NCI-H226 (cell line): ENCODE data around the gene TTYH2.
"Not testable (repeated sequence)": the region's sequence is repeated elsewhere in the genome, so short reads cannot be mapped to it uniquely, and the experiment has no call there.

ENCODE experiments used
- DNase-seq: peaks from one replicate; pipeline ENCODE4 v3.0.0-alpha.2; 2015

The TTYH2 gene

GRCh38 chr17:74212913-74213791 lies at the start of gene TTYH2:
Gene TTYH2, plus strand, starts transcription at chr17:74213571. Its CDS starts 17 bp downstream, at chr17:74213588.
- peak; percentile 76 for DNase-seq

GRCh38 chr17:74163836-74164235 lies 49.5 kb upstream of the TTYH2 start:
- no peak for DNase-seq

GRCh38 chr17:74164446-74165045 lies 48.8 kb upstream of the TTYH2 start:
- DNase-seq = no peak

GRCh38 chr17:74165797-74166365 lies 47.5 kb upstream of the TTYH2 start:
- DNase-seq = no peak

GRCh38 chr17:74170924-74171323 lies 42.4 kb upstream of the TTYH2 start:
- DNase-seq = no peak

GRCh38 chr17:74172700-74173099 lies 40.7 kb upstream of the TTYH2 start:
- no peak for DNase-seq

- DNase-seq = peak; percentile 49
Measured at GRCh38 chr17:74176546-74177001, 36.8 kb upstream of the TTYH2 start.

GRCh38 chr17:74177018-74177450 lies 36.3 kb upstream of the TTYH2 start:
- peak; percentile 46 for DNase-seq

GRCh38 chr17:74179576-74179975 lies 33.8 kb upstream of the TTYH2 start:
- no peak for DNase-seq

GRCh38 chr17:74180336-74180735 lies 33.0 kb upstream of the TTYH2 start:
- no peak for DNase-seq

GRCh38 chr17:74181341-74181740 lies 32.0 kb upstream of the TTYH2 start:
- no peak for DNase-seq

GRCh38 chr17:74182041-74182723 lies 31.2 kb upstream of the TTYH2 start:
- DNase-seq = no peak

GRCh38 chr17:74183411-74183810 lies 30.0 kb upstream of the TTYH2 start:
- no peak for DNase-seq

GRCh38 chr17:74185571-74186185 lies 27.7 kb upstream of the TTYH2 start:
- no peak for DNase-seq

GRCh38 chr17:74186498-74186897 lies 26.9 kb upstream of the TTYH2 start:
- DNase-seq = no peak

GRCh38 chr17:74187761-74188160 lies 25.6 kb upstream of the TTYH2 start:
- no peak for DNase-seq

GRCh38 chr17:74188687-74189086 lies 24.7 kb upstream of the TTYH2 start:
- not testable (repeated sequence) for DNase-seq

- peak; percentile 46 for DNase-seq
Measured at GRCh38 chr17:74190154-74190553, 23.2 kb upstream of the TTYH2 start.

GRCh38 chr17:74190807-74191406 lies 22.5 kb upstream of the TTYH2 start:
- no peak for DNase-seq

GRCh38 chr17:74192950-74193781 lies 20.2 kb upstream of the TTYH2 start:
- DNase-seq = no peak

- DNase-seq = no peak
Measured at GRCh38 chr17:74194682-74195081, 18.7 kb upstream of the TTYH2 start.
